22Rv1 (cell line): Measurements from ENCODE around the gene MSI2.

ENCODE experiments used
- CTCF ChIP-seq: fragments of 450-650 bp; IDR thresholded peaks from 2 replicates; pipeline ENCODE4 v1.5.1; 2017; ENCODE audit warnings: mild to moderate bottlenecking
- ZFX ChIP-seq: fragments of 450-650 bp; IDR thresholded peaks from 2 replicates; pipeline ENCODE4 v1.6.1; 2017; ENCODE audit warnings: antibody characterized with exemption, borderline replicate concordance

GRCh38 chr17:57691939-57692338, 435.6 kb downstream of the MSI2 start:
- TF ChIP-seq CTCF: no peak
- TF ChIP-seq ZFX: no peak
